Activated naive CD4-positive, alpha-beta T cell (primary cell): ENCODE measurements around the gene MEX3D.
"Not testable (repeated sequence)": the region's sequence is repeated elsewhere in the genome, so short reads cannot be mapped to it uniquely, and the experiment has no call there.

Experiments used
- DNase-seq, 4 experiments: peaks; one replicate each; lab custom pipeline; 2025; lab: John Stamatoyannopoulos, UW

MEX3D gene

DNA sequence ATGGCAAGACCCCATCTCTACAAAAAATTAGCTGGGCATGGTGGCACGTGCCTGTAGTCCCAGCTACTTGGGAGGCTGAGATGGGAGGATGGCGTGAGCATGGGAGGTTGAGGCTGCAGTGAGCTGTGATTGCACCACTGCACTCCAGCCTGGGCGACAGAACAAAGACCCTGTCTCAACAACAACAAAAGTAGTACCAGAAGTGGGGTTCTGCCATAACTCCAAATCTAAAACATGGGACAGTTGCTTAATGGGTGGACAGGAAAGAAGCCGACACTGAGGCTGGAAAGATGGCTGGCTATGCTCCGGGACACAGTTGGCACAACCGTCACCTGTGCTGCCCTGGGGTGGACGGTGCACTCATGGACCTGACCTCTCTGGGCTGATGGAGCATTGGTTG is 32.4 kb downstream of the MEX3D start:
- not testable (repeated sequence) for DNase-seq

DNA sequence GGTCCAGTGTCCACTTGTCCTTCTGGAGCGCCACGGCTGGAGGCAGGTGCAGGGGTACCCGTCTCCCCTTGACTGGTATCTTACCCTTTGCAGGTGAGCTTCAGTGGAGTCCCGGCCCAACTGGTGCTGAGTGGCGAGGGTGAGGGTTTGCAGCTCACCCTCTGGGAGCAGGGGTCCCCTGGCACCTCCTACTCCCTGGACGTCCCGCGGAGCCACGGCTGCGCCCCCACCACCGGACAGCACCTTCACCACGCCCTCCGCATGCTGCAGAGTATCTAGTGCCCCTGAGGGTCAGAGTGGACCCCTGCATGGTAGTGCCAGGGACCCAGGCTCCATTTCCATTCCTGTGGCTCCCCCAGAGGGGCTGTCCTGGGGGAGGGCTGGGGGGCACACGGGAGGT is 33.2 kb downstream of the MEX3D start:
- DNase-seq, result no peak

DNA sequence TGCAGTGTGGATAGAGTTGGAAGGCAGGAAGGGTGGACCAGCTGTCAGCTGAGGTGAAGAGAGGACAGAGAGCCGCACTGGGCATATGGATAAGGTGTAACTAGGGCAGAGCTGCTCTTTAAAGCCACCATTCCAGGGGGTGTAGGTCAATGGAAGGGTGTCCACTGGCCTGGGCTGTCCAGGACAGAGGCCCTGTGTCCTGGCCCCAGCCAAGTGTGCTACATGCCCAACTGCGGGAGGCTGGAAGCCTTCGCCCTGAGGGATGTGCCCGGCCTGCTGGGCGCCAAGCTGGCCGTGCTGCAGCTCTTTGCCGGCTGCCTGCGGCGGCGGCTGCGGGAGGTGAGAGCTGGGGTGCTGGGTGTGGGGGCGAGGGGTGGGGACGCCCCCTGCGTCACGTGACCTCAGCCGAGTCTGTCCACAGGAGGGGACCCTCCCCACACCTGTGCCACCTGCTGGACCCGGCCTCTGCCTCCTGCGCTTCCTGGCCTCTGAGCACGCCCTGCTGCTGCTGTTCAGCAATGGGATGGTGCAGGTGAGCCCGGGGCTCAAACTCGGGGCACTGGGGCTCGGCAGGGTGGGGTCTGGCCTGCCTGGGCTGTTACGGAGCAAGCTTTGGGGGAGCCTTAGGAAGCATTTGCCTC is 34.5 kb downstream of the MEX3D start:
- no peak for DNase-seq

DNA sequence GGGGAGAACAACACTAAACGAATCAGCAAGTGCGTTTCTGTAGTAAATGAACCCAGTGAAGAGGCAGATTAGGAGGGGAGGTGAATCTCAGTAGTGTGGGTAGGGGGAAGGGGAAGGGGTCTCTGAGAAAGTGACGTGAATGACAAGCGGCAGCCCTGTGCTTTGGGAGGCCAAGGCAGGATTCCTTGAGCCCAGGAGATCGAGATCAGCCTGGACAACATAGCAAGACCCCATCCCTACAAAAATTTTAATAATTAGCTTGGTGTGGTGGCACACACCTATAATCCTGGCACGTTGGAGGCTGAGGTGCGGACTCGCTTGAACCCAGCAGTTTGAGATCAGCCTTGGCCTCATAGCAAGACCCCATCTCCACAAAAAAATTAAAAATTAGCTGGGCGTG is 36.1 kb downstream of the MEX3D start:
- DNase-seq, result no peak

DNA sequence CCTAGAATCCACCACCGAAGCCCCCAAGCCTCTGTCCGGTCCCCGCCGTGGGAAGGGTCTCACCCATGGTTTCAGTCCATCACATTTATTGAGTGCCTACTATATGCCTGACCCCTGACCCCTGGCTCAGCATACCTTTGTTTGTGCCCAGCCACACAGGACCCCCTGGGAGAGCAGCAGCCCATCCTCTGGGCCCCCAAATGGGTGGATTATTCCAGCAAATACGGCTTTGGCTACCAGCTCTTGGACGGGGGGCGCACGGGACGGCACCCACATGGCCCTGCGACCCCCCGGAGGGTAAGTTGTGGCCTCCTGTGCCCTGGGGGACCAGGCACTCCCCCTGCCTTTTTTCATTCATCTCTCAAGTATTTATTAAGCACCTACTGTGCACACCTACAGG is 36.5 kb downstream of the MEX3D start:
- DNase-seq, result no peak

DNA sequence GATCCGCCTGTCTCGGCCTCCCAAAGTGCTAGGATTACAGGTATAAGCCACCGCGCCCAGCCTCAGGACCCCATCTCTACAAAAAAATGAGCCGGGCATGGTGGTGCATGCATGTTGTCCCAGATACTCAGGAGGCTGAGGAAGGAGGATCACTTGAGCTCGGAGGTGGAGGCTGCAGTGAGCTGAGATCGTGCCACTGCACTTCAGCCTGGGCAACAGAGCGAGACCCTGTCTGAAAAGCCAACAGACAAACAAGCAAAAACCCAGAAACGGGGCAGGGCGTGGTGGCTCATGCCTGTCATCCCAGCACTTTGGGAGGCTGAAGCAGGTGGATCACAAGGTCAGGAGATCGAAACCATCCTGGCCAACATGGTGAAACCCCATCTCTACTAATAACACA is 37.3 kb downstream of the MEX3D start:
- DNase-seq, result not testable (repeated sequence)

DNA sequence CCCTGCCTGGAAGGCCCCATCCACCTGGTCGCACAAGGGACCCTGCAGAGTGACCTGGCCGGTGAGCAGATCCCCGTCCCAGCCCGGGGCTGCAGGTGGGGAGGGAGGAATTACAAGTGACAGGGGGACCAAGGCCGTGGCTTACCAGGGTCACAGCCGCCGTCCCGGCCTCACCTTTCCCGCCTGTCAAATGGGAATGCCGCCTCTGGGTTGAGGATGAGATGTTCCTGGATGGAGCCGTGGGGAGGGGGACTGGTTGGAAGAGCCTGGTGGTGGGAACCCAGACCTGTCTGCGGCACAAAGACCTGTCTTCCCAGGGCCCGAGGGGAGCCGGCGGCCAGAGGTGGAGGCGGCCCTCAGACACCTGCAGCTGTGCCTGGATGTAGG is 38.7 kb downstream of the MEX3D start:
- no peak for DNase-seq

DNA sequence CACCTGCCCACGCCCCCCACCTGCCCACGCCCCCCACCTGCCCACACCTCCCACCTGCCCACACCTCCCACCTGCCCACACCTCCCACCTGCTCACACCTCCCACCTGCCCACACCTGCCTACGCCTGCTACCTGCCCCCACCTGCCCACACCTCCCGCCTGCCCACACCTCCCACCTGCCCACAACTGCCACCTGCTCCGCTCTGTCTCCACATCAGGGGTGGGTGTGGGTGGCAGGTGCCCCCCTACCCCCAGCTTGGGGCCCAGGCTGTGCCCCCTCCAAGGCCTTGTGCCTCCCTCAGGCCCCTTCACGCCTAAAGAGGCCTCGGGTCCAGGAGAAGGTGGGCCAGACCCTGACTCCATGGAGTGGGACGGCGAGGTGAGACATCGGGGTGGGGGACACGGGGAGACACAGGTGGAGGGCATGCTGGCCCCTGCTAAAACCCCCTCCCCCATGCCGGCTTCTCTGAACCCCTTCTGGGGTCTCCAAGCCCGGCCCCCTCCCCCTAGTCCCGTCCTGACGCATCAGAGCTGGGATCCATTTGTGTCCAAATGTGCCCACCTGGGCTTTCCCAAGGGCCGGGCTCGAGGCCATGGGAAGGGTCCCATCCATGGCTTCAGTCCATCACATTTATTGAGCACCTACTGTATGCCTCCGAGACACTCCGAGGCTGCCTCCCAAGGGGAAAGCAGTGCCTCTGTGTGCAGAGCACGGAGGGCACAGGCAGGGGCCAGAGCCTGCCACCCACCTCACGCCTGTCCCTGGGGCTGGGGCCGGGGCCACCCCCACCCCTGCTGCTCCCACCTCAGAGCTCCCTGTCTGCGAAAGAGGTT is 39.3 kb downstream of the MEX3D start:
- DNase-seq, result no peak

DNA sequence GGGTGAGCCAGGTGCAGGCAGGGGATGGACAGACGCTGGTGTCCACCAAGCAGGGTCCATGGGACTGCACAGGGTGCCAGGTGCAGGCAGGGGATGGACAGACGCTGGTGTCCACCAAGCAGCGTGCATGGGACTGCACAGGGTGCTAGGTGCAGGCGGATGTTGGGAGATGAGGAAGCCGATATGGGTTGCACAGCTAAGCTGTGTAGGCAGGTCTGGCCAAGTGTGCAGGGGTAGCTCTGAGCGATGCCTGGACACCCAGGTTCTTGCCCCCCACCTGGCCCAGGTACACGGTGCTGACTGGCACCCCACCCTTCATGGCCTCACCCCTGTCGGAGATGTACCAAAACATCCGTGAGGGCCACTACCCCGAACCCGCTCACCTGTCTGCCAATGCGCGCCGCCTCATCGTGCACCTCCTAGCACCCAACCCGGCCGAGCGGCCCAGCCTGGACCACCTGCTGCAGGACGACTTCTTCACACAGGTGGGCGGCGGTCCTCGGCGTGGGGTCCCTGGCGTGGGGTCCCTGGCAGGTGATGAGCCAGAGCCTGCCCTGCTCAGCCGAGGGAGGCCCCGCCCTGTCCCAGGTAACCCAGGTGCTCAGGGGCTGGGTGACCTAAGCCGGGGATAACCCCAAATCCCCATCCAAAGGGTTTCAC is 40.3 kb downstream of the MEX3D start:
- DNase-seq, result no peak

DNA sequence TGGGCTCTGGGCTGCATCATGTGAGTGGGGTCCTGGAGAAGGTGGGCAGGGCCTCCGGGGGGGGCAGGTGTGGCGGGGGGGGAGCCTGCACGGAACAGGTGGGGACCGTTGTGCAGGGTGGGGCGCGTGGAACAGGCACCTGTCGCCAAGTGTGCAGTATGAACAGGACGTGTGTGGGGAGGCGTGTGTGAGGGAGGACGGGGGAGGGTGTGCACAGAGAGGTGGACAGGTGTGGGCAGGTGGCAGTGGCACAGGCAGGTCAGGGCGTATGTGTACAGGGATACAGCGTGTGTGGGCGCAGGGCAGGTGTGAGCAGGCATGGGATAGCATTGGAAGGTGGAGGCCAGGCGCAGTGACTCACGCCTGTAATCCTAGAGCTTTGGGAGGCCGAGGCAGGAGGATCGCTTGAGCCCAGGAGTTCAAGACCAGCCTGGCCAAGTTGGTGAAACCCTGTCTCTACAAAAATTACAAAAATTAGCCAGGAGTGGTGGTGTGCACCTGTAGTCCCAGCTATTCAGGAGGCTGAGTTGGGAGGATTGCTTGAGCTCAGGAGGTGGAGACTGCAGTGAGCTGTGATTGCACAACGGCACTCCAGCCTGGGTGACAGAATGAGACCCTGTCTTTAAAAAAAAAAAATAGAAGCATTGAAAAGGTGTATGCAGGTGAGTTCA is 41.0 kb downstream of the MEX3D start:
- DNase-seq, result no peak

DNA sequence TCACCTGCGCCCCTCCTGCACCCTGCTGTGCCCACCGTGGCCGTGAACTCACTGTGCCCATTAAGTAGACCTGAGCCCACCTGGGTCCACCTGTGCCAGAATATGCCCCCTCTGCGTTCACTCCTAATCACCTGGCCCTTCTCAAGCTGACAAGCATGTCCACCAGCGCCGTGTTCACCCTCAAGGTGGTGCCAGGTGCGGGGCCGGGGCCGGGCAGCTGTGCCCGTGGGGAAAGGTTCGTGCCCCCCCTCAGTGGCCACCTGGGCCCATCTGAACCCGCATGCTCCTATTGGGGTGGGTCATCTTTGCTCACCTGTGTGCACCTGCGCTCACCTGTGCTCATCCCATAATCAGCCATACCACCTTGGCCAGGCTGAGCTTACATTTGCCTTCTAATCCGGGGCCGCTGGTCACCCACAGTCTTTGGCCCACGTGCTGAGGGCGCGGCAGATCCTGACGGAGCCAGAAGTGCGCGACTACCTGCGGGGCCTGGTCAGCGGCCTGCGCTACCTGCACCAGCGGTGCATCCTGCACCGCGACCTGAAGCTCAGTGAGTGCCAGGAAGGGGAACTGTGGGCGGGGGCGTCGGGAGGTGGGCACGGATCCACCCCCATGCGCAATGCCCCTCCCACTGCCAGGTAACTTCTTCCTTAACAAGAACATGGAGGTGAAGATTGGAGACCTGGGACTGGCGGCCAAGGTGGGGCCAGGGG is 41.9 kb downstream of the MEX3D start:
- DNase-seq, result no peak

DNA sequence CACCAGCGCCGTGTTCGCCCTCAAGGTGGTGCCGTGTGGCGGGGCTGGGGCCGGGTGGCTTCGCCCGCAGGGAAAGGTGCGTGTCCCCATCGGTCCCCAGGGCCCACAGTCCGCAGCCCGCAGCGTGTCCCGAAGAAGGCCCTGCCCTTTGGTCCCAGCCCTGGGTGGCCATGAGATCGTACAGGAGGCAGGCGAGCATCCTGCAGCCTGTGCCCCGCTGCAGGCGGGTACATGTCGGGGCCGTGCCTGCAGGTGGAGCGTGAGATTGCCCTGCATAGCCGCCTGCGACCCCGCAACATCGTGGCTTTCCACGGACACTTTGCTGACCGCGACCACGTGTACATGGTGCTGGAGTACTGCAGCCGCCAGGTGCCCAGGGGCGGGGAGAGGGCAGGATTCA is 42.8 kb downstream of the MEX3D start:
- no peak for DNase-seq

DNA sequence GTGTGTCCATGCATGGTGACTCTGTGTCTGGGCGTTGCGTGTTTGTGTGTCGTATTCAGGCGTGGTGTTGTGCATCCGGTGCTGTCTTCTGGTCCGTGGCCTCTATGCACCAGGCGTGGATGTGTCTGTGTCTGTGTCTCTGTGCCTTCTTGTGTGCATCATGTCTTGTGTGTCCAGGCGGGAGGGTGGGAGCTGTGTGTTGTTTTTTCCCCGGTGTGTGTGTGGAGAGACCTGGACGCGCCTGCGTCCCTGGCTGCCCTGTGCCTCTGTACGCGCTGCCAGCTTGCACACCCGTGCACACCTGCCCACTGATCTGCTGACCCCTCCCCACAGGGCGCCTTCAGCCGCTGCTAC is 43.2 kb downstream of the MEX3D start:
- no peak for DNase-seq

DNA sequence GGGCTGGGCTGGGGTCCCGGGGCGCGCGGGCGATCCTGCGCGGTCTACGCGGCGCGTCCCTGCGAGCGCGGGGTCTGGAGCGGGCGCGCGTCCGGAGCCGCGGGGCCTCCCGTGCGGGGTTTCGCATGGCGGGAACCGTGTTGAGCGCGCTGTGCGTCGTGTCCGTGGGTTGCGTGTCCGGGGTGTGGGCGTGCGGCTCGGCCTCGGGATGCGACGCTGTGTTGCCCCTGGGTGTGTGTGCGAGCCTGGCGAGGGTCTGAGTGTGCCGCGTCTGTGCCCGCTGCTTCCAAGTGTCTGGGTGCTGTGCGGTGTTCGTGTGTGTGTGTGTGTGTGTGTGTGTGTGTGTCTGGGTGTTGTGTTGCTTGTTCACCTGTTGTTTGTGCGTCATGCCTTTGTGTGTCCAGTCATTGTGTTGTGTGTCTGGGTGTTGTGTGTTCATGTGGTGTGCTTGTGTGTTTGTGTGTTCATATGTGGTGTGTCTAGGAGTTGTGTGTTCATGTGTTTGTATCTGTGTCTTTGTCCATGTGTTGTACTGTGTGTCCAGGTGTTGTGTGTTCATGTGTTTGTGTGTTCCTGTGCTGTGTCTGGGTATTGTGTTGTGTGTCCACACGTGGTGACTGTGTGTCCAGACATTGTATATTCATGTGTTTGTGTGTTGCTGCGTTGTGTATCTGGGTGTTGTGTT is 43.7 kb downstream of the MEX3D start:
- DNase-seq, result no peak

DNA sequence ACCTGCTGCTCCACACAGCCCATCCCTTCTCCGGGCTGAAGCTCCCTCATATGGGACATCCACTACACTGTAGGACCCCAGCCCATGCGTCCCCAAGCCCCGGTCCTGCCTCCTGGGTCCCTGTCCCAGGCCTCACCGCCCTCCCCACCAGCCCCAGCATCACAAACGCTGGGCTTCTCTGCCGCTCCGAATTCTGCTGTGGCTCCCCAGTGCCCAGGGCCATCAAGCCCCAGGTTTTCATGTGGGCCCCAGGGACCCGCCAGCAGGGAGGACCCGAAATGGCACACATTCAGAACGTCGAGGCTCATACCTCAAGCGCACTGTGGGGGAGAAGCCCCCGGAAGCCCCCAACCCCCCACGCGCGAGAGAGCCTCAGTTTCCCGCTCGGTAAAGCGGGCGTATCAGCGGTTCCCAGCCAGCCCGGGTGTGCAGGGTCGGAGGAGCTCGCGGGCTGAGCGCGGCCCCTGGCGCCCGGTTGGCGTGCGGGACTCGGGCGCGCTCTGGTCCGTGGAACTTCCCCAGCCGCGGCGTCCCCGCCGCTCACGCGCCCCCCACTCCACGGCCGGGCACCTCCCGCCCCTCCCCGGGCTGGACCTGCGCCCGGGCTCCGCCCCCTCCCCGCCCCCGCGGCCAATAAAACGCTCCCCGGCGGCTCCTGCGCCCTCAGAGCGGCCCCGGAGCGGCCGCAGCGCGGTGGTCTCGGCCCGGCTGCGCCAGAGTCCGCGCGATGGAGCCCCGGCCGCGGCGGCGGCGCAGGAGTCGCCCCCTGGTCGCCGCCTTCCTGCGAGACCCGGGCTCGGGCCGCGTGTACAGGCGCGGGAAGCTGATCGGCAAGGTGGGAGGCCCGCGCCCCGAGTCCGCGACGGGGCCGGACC is 44.5 kb downstream of the MEX3D start, which contains the start of gene PLK5:
TSS of gene PLK5 (plus strand) at position 666 of the 875 bp plus-strand sequence. CDS start 2,920 bp downstream, outside the sequence.
- no peak for DNase-seq

DNA sequence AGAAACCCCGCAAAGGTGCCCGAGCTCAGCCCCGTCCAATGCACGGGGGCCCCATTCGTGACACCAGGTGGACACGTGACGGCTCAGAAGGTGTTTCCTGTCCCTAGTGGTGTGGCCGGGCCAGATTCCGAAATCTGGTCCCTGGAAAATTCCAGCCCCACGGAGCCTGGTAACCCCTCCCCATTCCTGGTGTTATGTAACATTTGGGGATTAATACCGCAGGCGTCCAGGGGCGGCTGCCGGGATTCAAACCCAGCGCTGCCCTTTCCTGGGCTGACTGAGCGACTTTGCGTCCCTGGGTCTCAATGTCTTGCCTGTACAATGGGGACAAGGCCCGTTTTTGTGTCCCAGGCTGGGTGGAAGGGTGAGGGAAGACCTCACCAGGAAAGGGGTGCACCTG is 45.3 kb downstream of the MEX3D start:
- no peak for DNase-seq

DNA sequence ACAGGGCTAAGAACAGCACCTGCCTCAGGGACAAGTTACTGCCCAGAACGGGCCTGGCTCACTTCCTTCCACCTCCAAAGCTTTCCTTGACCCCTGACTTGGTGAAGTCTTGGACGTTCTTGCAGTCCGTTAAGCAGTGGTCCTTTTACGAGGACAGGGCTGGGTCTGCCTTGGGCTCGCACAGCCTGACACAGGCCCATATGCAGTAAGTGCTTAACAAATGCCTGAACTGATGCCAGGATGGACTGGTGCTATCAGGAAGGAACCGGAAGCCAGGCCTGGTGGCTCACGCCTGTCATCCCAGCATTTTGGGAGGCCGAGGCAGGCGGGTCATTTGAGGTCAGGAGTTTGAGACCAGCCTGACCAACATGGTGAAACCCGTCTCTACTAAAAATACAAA is 46.1 kb downstream of the MEX3D start:
- DNase-seq, result no peak

DNA sequence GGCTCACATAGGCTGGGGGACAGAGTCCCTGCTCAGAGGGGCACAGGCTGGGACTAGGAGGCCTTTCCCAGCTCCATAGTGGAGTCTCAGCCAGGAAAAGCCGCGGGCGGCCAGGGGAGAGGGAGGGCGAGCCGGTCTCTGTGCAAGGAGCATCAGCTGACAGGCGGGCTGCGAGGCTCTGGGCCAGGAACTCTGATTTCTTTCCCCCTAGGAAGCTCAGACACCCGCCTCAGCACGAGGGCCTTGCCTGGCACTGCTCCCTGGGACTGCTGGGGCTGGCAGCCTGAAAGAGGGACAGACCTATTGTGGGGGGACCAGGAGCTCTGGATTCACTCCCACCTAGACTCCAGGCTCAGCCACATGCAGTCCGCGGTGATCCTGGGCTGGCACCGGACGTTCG is 46.5 kb downstream of the MEX3D start:
- no peak for DNase-seq

DNA sequence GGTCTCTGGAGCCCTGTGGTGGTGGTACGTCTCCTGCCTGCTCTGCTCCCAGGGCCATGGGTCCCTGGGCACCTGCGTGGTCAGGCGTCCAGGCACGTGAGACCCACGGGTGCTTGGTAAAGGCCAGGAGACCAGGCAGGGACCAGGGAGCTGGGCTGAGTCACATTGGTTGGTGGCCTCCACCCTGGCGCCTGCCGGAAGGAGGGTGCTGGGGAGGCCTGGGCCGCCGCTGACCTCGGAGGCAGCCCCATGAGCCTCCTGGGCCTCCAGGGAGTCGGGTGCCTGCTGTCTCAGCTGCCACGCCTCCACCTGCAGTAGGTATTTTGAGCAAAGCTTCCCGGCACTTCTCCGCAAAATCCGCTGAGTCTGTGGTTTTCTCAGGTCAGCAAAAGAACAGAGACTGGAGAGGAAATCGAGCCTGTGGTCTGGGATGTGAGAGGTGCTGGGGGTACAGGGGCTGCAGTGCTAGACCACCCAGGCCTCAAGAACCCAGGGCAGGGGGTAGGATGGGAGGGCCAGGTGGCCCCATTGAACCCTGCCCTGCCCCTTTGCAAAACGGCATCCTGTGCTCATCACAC is 47.8 kb downstream of the MEX3D start:
- DNase-seq, result no peak

DNA sequence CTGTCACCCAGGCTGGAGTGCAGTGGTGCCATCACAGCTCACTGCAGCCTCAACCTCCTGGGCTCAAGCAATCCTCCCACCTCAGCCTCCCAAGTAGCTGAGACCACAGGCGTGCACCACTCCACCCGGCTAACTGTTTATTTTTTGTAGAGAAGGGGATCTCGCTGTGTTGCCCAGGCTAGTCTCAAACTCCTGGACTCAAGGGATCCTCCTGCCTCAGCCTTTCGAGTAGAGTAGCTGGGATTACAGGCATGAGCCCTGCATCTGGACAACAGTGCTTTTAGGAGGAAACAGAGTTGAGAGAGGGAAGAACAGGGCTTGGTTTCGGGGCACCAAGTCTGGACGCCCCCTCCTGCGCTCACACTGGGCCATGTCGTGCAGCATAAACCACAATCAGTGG is 48.3 kb downstream of the MEX3D start:
- DNase-seq, result not testable (repeated sequence)
